Mesendoderm (in vitro differentiated cells): ENCODE results near the gene BOK.

ENCODE experiments used
- DNase-seq: peaks from one replicate; pipeline ENCODE4 v3.0.0; 2013
- H2AK5ac ChIP-seq: 2 replicates; pipeline ENCODE4 v1.6.1; 2013; ENCODE audit warnings: low read length, inconsistent platforms
- H2BK120ac ChIP-seq: 2 replicates; pipeline ENCODE4 v1.6.1; 2013; ENCODE audit warnings: low read depth, mild to moderate bottlenecking, low read length, moderate library complexity, mixed read lengths
- H2BK15ac ChIP-seq: replicated peaks from 2 replicates; pipeline ENCODE4 v1.6.1; 2013; ENCODE audit warnings: low read depth, mild to moderate bottlenecking, moderate library complexity
- H2BK5ac ChIP-seq: 2 replicates; pipeline ENCODE4 v1.6.1; 2013; ENCODE audit warnings: low read length, inconsistent platforms
- H3K18ac ChIP-seq: 2 replicates; pipeline ENCODE4 v1.6.1; 2013; ENCODE audit warnings: mild to moderate bottlenecking, low read length, mixed read lengths
- H3K23ac ChIP-seq: one replicate; pipeline ENCODE4 v1.6.1; 2013; ENCODE audit warnings: low read length
- H3K27ac ChIP-seq: 2 replicates; pipeline ENCODE4 v1.5.1; 2013; ENCODE audit warnings: low read depth, mild to moderate bottlenecking, inconsistent platforms, low read length, moderate library complexity
- H3K27me3 ChIP-seq: 2 replicates; pipeline ENCODE4 v1.6.1; 2013; ENCODE audit warnings: low read length, control low read depth, mild to moderate bottlenecking, inconsistent platforms; ENCODE audit not compliant: insufficient read depth, poor library complexity
- H3K36me3 ChIP-seq: 2 replicates; pipeline ENCODE4 v1.6.1; 2013; ENCODE audit warnings: low read length, inconsistent platforms; ENCODE audit not compliant: control insufficient read depth, insufficient read depth
- H3K4ac ChIP-seq: one replicate; pipeline ENCODE4 v1.6.1; 2013; ENCODE audit warnings: low read depth, mild to moderate bottlenecking, low read length, moderate library complexity
- H3K4me1 ChIP-seq: 2 replicates; pipeline ENCODE4 v1.6.1; 2013; ENCODE audit warnings: low read depth, low read length, inconsistent platforms; ENCODE audit not compliant: control insufficient read depth
- H3K4me2 ChIP-seq: 2 replicates; pipeline ENCODE4 v1.6.1; 2013; ENCODE audit warnings: low read length
- H3K4me3 ChIP-seq: 2 replicates; pipeline ENCODE4 v1.5.1; 2013; ENCODE audit warnings: mild to moderate bottlenecking, low read length
- H3K56ac ChIP-seq: one replicate; pipeline ENCODE4 v1.6.1; 2013; ENCODE audit warnings: low read length
- H3K79me1 ChIP-seq: 2 replicates; pipeline ENCODE4 v1.6.1; 2013; ENCODE audit warnings: low read length, inconsistent platforms
- H3K79me2 ChIP-seq: 2 replicates; pipeline ENCODE4 v1.6.1; 2013; ENCODE audit warnings: mild to moderate bottlenecking, low read length; ENCODE audit not compliant: control insufficient read depth, insufficient read depth
- H3K9ac ChIP-seq: 2 replicates; pipeline ENCODE4 v1.6.1; 2013; ENCODE audit warnings: low read length, inconsistent platforms
- H4K5ac ChIP-seq: one replicate; pipeline ENCODE4 v1.6.1; 2013; ENCODE audit warnings: low read length
- H4K8ac ChIP-seq: one replicate; pipeline ENCODE4 v1.6.1; 2013; ENCODE audit warnings: low read depth, mild to moderate bottlenecking, control low read depth, low read length, moderate library complexity
- WGBS: extraction: QIAGEN DNeasy Blood & Tissue Kit; methylation state at CpG from one replicate; pipeline ENCODE4 v1.1.7; 2013; ENCODE audit warnings: low lambda C conversion rate, missing lambda C conversion rate; ENCODE audit not compliant: insufficient coverage; ENCODE audit errors: extremely low coverage; 5-methylcytosine and 5-hydroxymethylcytosine counted together

Gene BOK

DNA sequence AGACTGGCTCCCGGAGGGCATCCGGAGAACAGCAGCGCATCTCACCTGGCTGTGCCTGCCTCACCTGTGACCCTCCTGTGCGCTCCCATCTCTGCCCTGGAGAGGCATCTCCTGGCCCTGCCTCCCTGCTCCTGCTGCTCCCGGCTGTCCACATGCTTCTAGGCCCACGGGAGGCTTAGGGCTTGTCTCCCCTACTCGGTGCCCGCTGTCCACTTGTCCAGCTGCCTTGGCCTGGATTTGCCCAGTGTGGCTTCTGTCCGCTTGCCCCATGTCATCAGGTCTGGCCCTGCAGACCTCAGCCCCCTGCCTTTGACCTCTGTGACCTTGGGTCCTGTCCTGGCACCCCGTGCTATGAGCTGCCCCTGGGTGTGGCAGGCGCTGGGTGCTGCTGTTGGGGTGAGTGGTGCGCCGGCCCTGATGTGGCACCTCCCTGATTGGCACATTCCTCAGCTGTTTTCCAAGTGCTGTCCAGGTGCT, 4.5 kb downstream of the BOK start:
- H2BK120ac ChIP-seq, result no peak overlapping the region
- H3K79me2 ChIP-seq, result peaks cover 15% of the 10 kb centered on the region
- no peak overlapping the region for H3K4me3 ChIP-seq
- no peak overlapping the region for H3K4ac ChIP-seq
- H3K36me3 ChIP-seq, result peaks cover 1% of the 10 kb centered on the region
- peaks cover 16% of the 10 kb centered on the region for H3K79me1 ChIP-seq
- H3K27me3 ChIP-seq, result no peaks in the 10 kb centered on the region
- no peak overlapping the region for H3K4me2 ChIP-seq
- no peak overlapping the region for H2BK15ac ChIP-seq
- H3K4me1 ChIP-seq, result no peaks in the 10 kb centered on the region
- no peak overlapping the region for H2AK5ac ChIP-seq
- H3K23ac ChIP-seq, result no peak overlapping the region
- no peak overlapping the region for H3K27ac ChIP-seq
- H3K18ac ChIP-seq, result no peak overlapping the region
- DNase-seq, result no peak
- H4K8ac ChIP-seq, result no peak overlapping the region
- no peak overlapping the region for H3K9ac ChIP-seq
- no peak overlapping the region for H2BK5ac ChIP-seq
- H3K56ac ChIP-seq, result no peak overlapping the region
- no CpG with 5 or more reads among the region's 13 CpGs for WGBS
- no peak overlapping the region for H4K5ac ChIP-seq

DNA sequence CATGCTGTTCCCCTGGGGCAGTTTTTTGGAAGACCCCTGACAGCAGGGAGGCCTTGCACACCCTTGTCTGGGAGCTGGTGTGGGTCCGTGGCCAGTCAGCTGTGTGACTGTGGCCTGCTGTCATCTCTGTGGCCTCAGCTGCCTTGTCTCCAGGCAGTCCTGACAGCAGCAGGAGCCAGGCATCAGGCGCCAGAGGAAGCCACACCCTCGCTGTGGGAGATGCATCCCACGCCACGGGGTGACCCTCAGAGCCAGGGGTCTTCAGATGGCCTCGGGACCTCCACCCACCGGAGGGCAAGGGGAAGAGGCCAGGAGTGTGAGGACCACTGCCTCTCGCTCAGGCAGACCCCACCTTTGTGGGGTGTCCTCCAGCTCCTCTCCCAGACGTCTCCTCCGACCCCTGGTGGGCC, 5.0 kb downstream of the BOK start:
- Histone ChIP-seq H2BK15ac (no peak overlapping the region), H4K8ac (no peak overlapping the region), H2BK5ac (no peak overlapping the region), H4K5ac (no peak overlapping the region), H2BK120ac (no peak overlapping the region), H3K18ac (no peak overlapping the region), H3K79me1 (peaks cover 16% of the 10 kb centered on the region), H3K56ac (no peak overlapping the region), H3K4ac (no peak overlapping the region), H3K4me1 (no peaks in the 10 kb centered on the region), H3K4me3 (no peak overlapping the region), H3K27ac (no peak overlapping the region), H3K27me3 (no peaks in the 10 kb centered on the region), H3K4me2 (no peak overlapping the region), H3K79me2 (peaks cover 15% of the 10 kb centered on the region), H3K23ac (no peak overlapping the region), H2AK5ac (no peak overlapping the region), H3K9ac (no peak overlapping the region), H3K36me3 (peaks cover 1% of the 10 kb centered on the region)
- DNase-seq, result no peak
- WGBS, result no CpG with 5 or more reads among the region's 10 CpGs

DNA sequence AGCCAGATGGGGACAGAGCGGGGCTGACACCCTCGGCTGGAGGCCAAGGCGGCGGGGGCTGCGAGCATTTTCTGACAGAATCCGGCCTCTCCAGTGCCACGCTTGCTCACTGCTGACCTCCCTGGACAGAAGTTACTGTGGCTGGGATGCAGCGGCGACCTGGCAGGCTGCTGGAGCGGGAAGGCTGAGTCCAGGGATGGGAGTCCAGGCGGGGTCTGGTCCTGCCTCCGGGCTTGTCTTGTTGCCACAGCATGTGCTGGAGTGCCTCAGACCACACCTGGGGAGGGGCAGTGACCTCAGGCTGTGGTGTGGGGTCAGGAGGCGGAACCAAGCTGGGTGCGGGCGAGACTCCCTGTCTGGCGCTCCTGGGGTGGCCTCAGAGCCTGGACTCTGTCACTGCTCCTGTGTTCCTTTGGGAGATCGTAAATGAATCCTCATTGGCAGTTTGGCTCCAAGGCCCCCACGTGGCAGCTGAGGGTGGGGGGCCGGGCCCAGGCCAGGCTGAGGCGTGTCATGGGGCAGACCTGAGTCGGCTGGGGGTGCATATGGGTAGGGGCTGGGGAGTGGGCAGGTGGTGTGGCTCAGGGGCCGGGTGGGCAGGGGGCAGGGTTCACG, 5.5 kb downstream of the BOK start:
- no peak overlapping the region for H2BK15ac ChIP-seq
- H3K27ac ChIP-seq, result no peak overlapping the region
- no peak overlapping the region for H2AK5ac ChIP-seq
- no peak overlapping the region for H3K18ac ChIP-seq
- H2BK5ac ChIP-seq, result no peak overlapping the region
- H3K79me1 ChIP-seq, result peaks cover 16% of the 10 kb centered on the region
- H3K4me2 ChIP-seq, result no peak overlapping the region
- no peaks in the 10 kb centered on the region for H3K27me3 ChIP-seq
- H3K9ac ChIP-seq, result no peak overlapping the region
- no peaks in the 10 kb centered on the region for H3K4me1 ChIP-seq
- no peak overlapping the region for H4K5ac ChIP-seq
- H3K23ac ChIP-seq, result no peak overlapping the region
- H3K4me3 ChIP-seq, result no peak overlapping the region
- H3K56ac ChIP-seq, result no peak overlapping the region
- no peak overlapping the region for H2BK120ac ChIP-seq
- H3K36me3 ChIP-seq, result peaks cover 1% of the 10 kb centered on the region
- no peak for DNase-seq
- peaks cover 15% of the 10 kb centered on the region for H3K79me2 ChIP-seq
- no peak overlapping the region for H4K8ac ChIP-seq
- WGBS, result no CpG with 5 or more reads among the region's 23 CpGs
- no peak overlapping the region for H3K4ac ChIP-seq

DNA sequence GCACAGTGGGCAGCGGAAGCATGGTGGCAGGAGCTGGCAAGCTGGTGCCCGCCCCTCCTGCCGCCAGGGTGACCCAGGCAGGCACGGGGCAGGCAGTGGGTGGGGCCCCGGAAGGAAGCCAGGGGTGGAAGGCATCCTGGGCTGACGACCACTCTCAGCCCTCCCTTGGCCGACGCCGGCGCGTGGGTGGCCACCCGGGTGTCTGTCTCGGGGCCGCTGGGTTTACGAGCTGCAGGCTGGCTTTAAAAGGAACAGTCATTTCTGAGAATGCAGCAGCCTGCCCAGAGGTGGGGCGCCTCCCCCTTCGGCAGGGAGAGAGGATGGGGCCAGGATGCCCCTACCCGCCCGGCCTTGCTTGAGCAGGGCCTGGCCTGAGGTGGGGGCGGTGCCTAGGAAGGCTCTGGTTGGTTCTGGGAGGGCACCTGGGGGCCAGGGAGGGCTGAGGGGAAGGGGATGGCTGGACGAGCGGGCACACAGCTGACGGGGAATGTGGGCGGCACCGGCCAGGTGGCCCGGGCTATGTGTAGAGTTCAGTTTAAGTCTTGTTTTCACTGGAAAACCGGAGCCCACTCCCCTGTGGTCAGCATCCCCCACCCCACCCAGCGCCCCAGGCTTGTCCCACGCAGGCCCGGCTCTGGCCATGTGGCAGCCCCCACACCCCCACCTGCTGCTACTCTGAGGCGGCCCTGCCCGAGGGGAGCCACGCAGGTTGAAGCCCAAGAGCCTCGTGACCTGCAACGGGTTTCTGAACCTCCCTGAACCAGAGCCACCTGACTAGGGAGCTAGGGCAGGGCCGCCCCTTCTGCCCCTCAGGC, 6.3 kb downstream of the BOK start:
- Histone ChIP-seq H3K27ac (no peak overlapping the region), H2BK5ac (no peak overlapping the region), H4K8ac (no peak overlapping the region), H3K79me1 (peaks cover 18% of the 10 kb centered on the region), H3K4me2 (no peak overlapping the region), H3K56ac (peak overlapping the region; percentile 34), H2BK15ac (no peak overlapping the region), H3K27me3 (no peaks in the 10 kb centered on the region), H3K18ac (no peak overlapping the region), H3K9ac (no peak overlapping the region), H2BK120ac (no peak overlapping the region), H3K79me2 (peaks cover 14% of the 10 kb centered on the region), H3K36me3 (peaks cover 1% of the 10 kb centered on the region), H3K4me1 (no peaks in the 10 kb centered on the region), H2AK5ac (no peak overlapping the region), H3K4ac (no peak overlapping the region), H4K5ac (no peak overlapping the region), H3K4me3 (no peak overlapping the region), H3K23ac (no peak overlapping the region)
- DNase-seq, result no peak
- no CpG with 5 or more reads among the region's 36 CpGs for WGBS

DNA sequence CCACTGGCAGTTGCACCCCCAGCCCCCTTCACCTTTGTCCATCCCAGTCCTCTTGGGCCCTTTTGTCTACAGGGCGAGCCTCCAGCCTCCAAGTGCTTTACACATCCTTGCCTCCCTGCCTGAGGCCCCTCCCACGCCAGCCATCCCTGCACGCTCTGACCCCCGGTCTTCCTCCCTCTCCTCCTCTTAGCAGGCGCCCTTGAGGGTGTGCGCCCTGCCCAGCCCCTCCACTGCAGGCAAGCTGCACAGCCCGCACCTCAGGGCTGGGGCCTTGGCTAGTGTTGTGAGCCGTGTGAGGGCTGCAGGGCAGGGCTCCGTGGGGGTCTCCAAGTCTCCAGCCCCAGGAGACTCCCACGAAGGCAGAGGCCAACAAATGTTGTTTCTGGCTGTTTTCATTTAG, 6.9 kb downstream of the BOK start:
- Histone ChIP-seq H3K79me1 (peaks cover 16% of the 10 kb centered on the region), H4K8ac (no peak overlapping the region), H3K18ac (no peak overlapping the region), H2BK5ac (no peak overlapping the region), H3K4ac (no peak overlapping the region), H3K4me1 (no peaks in the 10 kb centered on the region), H3K23ac (no peak overlapping the region), H3K56ac (no peak overlapping the region), H4K5ac (no peak overlapping the region), H3K27ac (no peak overlapping the region), H2BK120ac (no peak overlapping the region), H3K4me2 (no peak overlapping the region), H3K9ac (no peak overlapping the region), H3K27me3 (no peaks in the 10 kb centered on the region), H2AK5ac (no peak overlapping the region), H2BK15ac (no peak overlapping the region), H3K36me3 (peaks cover 1% of the 10 kb centered on the region), H3K4me3 (no peak overlapping the region), H3K79me2 (peaks cover 9% of the 10 kb centered on the region)
- DNase-seq, result no peak
- no CpG with 5 or more reads among the region's 10 CpGs for WGBS
